CD4-positive, alpha-beta T cell treated with Interleukin-12 subunit alpha and Interleukin-12 subunit beta, for 1 hour (primary cell): ENCODE results near the gene CNTRL.
"Not testable (repeated sequence)": the region's sequence is repeated elsewhere in the genome, so short reads cannot be mapped to it uniquely, and the experiment has no call there.

ENCODE experiments used
- DNase-seq: peaks from one replicate; pipeline ENCODE4 v3.0.0-alpha.2; 2020

Gene CNTRL

DNA sequence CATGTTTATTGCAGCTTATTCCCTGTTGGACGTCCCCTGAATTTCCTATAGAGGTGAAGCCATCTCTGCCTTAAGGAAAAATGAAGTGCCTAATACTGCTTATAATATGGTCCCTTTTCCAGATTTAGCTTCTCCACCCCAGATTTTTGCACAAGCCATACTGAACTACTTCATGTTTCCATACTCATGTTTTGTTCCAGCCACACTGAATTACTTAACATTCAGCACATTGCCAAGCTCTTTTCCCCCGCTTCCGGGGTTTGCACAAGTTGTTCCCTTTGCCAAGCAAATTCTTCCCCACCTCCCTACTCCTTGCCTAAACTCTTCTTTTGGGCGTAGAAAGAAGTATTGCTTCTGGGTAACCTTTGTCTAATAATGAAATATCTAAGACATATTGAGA, 1.7 kb upstream of the CNTRL start:
- DNase-seq, result no peak

DNA sequence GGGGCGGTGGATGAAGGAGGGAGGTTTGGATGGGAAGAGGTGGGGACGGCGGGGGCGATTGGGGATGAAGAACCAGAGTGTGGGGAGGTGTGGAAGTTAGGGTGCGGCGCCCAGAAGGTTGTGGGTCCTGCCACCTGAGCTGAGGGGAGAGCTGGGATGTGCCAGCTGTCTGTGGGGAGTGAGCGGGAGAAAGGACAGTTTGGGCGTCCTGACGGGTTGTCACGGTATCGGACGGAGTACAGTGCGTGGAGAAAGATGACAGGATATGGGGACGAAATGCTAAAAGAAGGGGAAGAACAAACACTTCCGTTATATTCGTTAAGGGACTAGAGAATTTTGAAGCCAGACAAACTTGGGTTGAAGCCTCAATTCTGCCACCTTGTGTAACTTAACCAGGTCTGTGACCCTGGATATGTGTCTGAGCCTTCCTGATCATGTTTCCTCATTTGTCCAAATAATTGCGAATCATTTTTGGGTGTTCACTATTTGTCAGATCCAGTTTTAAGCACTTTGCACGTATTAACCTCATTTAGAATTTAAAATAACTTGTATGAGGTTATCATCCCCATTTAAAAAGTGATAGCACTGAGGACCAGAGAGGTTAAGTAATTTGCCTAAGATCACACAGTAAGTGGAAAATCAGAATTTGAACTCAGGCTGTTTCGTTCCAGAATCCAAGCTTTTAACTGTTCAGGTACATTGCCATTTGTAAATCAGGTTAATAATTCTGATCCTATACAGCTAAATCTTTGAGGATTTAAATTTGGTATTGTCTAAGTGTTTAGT, 689 bp downstream of the CNTRL start:
- DNase-seq, result peak; percentile 45

- DNase-seq, result no peak
These were observed 7.3 kb downstream of the CNTRL start for GRCh38 chr9:121082075-121082474.

DNA sequence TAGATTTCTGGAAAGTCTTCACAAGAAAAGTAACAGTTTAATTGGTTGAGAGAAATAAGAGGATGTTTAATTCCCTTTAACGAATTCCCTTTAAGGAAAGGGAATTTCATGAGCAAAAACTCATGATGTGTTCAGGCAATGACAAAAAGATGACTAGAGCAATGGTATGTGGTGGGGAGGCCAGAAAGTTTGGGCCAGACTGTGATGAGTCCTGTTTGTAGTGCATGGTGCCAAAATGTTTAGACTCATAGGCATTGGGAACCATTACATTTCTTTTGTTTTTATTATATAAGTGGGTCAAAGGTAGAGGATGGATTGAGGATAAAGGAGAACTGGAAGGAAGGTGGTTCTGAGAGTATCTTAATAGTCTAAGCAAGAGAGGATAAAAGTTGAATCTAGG, 10.9 kb downstream of the CNTRL start:
- DNase-seq, result no peak

GRCh38 chr9:121088576-121088975, 13.8 kb downstream of the CNTRL start:
- no peak for DNase-seq

- not testable (repeated sequence) for DNase-seq
These were observed 16.0 kb downstream of the CNTRL start for GRCh38 chr9:121090743-121091142.

DNA sequence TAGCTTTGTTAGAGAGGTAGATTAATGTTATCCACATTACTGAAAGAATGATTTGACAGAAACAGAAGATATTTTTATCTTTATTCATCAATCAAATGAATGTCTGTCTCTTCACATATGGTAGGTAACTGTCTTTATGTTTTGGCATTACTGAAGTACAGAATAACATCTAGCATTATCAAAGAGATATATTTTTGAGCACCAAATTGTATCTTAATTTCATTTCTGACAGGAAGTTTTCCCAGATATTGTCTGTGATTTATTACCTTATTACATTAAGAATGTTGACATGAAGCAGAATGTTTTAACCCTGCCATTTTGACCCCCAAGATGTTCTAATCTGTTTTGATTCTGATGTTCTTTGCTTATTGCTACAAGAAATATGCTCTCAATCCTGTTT, 20.3 kb downstream of the CNTRL start:
- DNase-seq, result no peak

DNA sequence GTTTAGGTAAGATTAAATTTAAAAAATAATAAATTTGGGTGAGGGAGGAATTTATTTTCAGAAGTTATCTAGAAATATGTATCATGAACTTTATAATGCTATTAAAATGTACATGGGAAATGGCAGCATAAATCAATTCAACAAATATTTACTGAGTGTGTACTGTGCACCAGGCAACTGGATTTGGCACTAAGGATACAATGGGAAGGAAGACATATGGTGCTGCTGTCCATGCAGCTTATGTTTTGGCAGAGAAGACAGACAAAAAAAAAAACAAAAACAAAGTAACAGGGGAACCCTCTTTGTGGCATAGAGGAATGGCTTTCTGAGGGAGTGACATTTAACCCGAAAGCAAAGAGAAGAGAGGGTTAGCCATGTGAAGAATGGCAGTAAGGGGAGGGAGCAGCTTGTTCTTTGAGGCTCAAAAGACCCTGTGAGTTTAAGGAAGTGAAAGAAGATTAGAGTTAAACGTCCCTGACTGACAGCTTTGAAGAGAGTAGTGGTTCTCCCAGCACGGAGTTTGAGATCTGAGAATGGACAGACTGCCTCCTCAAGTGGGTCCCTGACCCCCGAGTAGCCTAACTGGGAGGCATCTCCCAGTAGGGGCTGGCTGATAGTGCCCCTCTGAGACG, 23.9 kb downstream of the CNTRL start:
- no peak for DNase-seq

- not testable (repeated sequence) for DNase-seq
These were observed 29.3 kb downstream of the CNTRL start for GRCh38 chr9:121104054-121104453.

DNA sequence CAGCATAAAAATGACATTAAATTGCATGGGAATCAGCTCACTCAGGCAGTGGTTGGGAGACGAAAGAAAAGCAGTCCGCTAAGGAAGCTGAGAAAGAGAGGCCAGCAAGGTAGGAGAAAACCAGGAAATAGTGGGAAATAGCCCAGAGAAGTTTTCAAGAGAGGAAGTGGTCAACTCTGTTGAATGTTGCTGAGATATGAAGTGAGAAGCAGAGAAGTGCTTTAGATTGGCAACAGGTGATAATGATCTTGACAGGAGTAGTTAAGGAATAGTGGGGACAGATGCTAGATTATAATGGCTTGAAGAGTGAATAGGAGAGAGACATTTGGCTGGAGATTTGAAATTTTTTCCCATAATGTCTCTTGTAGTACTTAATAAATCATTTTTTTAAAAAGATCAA, 30.8 kb downstream of the CNTRL start:
- DNase-seq, result no peak

DNA sequence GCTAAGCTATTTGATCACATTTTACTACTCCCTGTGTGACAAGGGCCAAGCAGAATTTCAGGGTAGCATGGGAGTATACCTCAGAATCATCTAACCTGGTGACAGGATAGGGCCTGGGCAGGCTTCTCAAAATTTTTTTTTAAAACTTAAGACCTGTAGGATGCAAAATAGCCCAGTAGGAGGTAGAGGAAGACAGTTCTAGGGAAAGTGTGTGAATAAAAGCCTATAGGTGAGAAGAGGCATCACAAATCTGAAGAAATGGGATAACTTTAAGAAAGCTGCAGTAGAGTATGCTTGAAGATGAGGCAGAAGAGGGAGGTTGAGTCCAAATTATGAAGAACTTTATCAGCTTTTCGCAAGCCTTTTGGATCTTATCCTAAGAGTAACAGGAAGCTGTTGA, 32.3 kb downstream of the CNTRL start:
- DNase-seq, result peak; percentile 38

DNA sequence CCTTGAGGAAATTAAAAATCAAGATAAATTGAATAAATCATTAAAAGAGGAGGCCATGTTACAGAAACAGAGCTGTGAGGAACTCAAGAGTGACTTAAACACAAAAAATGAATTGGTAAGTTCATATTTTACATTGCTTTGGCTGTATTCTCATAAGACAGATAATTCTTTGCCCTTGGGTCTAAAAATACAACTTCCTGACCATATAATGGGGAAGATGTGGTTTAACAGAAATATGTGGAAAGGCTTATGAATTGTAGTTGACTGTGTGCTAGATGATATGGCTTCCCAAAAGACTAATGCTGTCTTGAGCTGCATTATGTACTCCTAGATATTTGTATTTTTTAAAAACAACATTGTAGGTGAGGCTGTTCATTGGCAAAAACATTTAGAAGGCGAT, 33.1 kb downstream of the CNTRL start:
- no peak for DNase-seq

- DNase-seq, result no peak
These were observed 40.7 kb downstream of the CNTRL start for GRCh38 chr9:121115466-121115865.

DNA sequence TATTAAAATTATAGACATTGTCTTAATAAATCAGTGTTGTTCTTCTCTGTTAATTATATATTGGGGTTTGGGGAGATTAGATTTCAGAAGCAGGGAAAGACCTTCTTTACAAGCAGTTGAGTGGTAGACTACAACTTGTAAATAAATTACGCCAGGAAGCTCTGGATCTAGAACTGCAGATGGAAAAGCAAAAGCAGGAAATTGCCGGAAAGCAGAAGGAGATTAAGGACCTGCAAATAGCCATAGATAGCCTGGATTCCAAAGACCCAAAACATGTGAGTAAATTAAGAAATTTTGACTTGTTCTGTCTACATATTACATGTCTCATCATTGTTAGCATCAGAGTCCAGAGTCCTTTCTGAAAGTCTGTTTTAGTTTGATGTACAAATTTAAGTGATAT, 43.5 kb downstream of the CNTRL start:
- no peak for DNase-seq

DNA sequence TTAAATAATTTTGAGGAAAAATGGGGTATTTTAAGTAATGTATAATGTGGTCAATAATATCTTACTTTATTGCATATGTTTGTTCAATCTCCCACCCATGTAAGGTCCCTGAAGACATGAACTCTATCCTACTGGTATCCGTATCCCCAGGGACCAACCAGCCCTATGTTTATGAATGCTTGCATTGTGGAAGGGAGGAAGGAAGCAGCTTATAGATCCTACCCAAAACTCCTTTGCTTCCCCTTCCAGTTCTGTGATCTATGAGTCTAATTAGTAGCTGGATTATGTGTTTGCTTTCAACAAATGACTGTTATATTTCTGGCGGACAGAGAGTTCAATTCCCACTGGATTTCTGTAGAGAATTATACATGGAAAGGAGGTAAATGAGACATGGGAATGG, 45.6 kb downstream of the CNTRL start:
- DNase-seq, result no peak

GRCh38 chr9:121121582-121122087, 46.9 kb downstream of the CNTRL start:
- peak; percentile 94 for DNase-seq

DNA sequence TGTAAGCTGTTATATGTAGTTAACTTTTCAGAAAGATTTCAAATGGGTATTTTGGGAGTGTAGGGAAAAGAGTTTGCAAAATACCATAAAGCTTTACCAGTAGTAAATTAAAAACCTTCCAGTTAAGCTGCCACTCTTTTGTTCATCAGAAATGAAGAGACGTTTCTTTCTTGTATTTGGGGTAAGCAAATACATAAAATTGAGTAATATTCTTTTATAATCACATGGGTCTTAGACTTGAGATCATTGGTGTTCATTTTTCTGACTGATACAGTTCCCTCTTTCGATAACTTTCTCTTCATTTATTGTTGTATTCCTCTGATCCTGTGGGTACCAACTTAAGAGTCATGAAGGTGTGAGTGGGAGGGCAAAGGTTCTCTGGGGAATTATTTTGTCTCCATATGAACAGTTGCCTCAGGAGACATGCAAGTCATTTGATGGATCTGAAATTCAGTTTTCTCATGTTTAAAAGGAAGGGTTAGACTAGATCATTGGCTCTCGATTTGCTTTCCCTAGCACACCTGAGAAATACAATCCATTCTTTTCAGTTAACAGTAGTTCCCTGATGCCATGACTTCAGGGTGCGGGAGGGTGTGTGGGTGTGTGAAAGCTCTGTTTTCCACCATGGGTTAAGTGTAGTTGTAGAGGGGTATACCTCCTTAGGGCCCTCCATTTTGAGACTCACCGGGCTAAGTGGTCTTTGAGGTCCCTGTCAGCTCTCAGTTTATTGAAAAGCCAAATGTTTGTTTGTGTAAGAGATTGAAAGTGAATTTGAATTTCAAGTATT, 47.7 kb downstream of the CNTRL start:
- DNase-seq, result peak; percentile 8

GRCh38 chr9:121123816-121124535, 49.2 kb downstream of the CNTRL start:
- no peak for DNase-seq

DNA sequence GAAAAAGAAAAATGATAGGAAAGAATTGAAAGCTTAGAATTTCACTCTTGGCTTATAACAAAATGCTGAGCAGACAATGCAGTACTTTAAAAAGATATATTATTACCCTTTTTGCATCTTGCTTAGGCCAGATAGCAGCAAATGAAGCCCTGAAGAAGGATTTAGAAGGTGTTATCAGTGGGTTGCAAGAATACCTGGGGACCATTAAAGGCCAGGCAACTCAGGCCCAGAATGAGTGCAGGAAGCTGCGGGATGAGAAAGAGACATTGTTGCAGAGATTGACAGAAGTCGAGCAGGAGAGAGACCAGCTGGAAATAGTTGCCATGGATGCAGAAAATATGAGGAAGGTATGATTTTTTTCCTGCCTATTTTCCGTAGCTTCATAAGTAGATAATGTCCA, 50.8 kb downstream of the CNTRL start:
- DNase-seq, result no peak

DNA sequence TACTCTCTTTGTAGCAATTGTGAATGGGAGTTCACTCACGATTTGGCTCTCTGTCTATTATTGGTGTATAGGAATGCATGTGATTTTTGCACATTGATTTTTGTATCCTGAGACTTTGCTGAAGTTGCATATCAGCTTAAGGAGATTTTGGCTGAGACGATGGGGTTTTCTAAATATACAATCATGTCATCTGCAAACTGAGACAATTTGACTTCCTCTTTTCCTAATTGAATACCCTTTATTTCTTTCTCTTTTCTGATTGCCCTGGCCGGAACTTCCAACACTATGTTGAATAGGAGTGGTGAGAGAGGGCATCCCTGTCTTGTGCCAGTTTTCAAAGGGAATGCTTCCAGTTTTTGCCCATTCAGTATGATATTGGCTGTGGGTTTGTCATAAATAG, 54.6 kb downstream of the CNTRL start:
- not testable (repeated sequence) for DNase-seq

- DNase-seq, result peak; percentile 80
These were observed 58.5 kb downstream of the CNTRL start for GRCh38 chr9:121133104-121133816.

GRCh38 chr9:121135642-121136041, 60.9 kb downstream of the CNTRL start:
- no peak for DNase-seq
